ENCODE results near the gene P3H2. TPM values are rescaled to one million over a fixed set of nuclear protein-coding genes. Genes with fewer than 3 reads are reported as not detected.

P3H2 gene
- total RNA-seq, 2 donors from 2014 or later = 5.1 to 5.4 TPM

GRCh38 chr3:189911001-189911400, 209.7 kb downstream of the P3H2 start:
- no peak for TF ChIP-seq CTCF (IDR thresholded peaks at IDR 0.05)
- Histone ChIP-seq H3K4me1 (no peaks in the 10 kb centered on the region), H3K36me3 (no peaks in the 10 kb centered on the region)

GRCh38 chr3:189909573-189909972, 211.1 kb downstream of the P3H2 start:
- H3K36me3 ChIP-seq = no peaks in the 10 kb centered on the region
- H3K4me3 ChIP-seq = no peak overlapping the region
- H3K4me1 ChIP-seq = no peaks in the 10 kb centered on the region
- no peaks in the 10 kb centered on the region for H3K27me3 ChIP-seq
- no peak for DNase-seq (ENCODE audit: low spot score)
- no peak for TF ChIP-seq CTCF (IDR thresholded peaks at IDR 0.05)
- no peak overlapping the region for H3K27ac ChIP-seq
- H3K9me3 ChIP-seq = no peaks in the 10 kb centered on the region

More at GRCh38 chr3:189911001-189911400, 209.7 kb downstream of the P3H2 start:
- no peaks in the 10 kb centered on the region for H3K9me3 ChIP-seq
- no peak for DNase-seq (ENCODE audit: low spot score)
- H3K27ac ChIP-seq = no peak overlapping the region
- no peak overlapping the region for H3K4me3 ChIP-seq
- no peaks in the 10 kb centered on the region for H3K27me3 ChIP-seq

GRCh38 chr3:189909139-189909538, 211.6 kb downstream of the P3H2 start:
- no peak overlapping the region for H3K4me3 ChIP-seq
- H3K4me1 ChIP-seq = no peaks in the 10 kb centered on the region
- no peak for TF ChIP-seq CTCF (IDR thresholded peaks at IDR 0.05)
- H3K27me3 ChIP-seq = no peaks in the 10 kb centered on the region
- DNase-seq (ENCODE audit: low spot score) = no peak
- no peaks in the 10 kb centered on the region for H3K9me3 ChIP-seq
- H3K27ac ChIP-seq = no peak overlapping the region
- no peaks in the 10 kb centered on the region for H3K36me3 ChIP-seq

GRCh38 chr3:189908646-189909045, 212.1 kb downstream of the P3H2 start:
- no peaks in the 10 kb centered on the region for H3K36me3 ChIP-seq
- no peaks in the 10 kb centered on the region for H3K9me3 ChIP-seq
- no peak for DNase-seq (ENCODE audit: low spot score)
- no peak overlapping the region for H3K4me3 ChIP-seq
- no peak overlapping the region for H3K27ac ChIP-seq
- TF ChIP-seq CTCF (IDR thresholded peaks at IDR 0.05) = no peak
- no peaks in the 10 kb centered on the region for H3K4me1 ChIP-seq
- no peaks in the 10 kb centered on the region for H3K27me3 ChIP-seq

GRCh38 chr3:189907803-189908202, 212.9 kb downstream of the P3H2 start:
- no peak for TF ChIP-seq CTCF (IDR thresholded peaks at IDR 0.05)
- no peak for DNase-seq (ENCODE audit: low spot score)
- Histone ChIP-seq H3K9me3 (no peaks in the 10 kb centered on the region), H3K27me3 (no peaks in the 10 kb centered on the region), H3K36me3 (no peaks in the 10 kb centered on the region), H3K27ac (no peak overlapping the region), H3K4me1 (no peaks in the 10 kb centered on the region), H3K4me3 (no peak overlapping the region)

Other genes with a start within 250 kb of the P3H2 start
- gene CLDN1, start 201.5 kb upstream of the P3H2 start, total RNA-seq = 10 to 100 TPM in 1 of 2 donors, 1 to 10 TPM in 1; 9.0 to 12.7 TPM

Data from right atrium auricular region (tissue), 2 donors.